ENCODE results near the gene MAP6D1. TPM values are rescaled to one million over a fixed set of nuclear protein-coding genes. Genes with fewer than 3 reads are reported as not detected.

The MAP6D1 gene
- total RNA-seq, 1 donor from 2014 or later, result 4.4 TPM

GRCh38 chr3:183812761-183813445 lies 12.5 kb downstream of the MAP6D1 start:
- peak overlapping the region; percentile 91 for H3K27ac Mint-ChIP-seq
- no peak overlapping the region for H3K4me3 Mint-ChIP-seq
- peaks cover 13% of the 10 kb centered on the region for H3K4me1 Mint-ChIP-seq
- no peaks in the 10 kb centered on the region for H3K27me3 Mint-ChIP-seq (ENCODE audit: low read depth)
- H3K36me3 Mint-ChIP-seq, result peaks cover 45% of the 10 kb centered on the region
- TF ChIP-seq CTCF (IDR thresholded peaks at IDR 0.05; ENCODE audit: unreplicated experiment), result no peak
- no peak for DNase-seq (ENCODE audit: low spot score in 2 of 2, unreplicated experiment in 2 of 2)
- H3K9me3 Mint-ChIP-seq, result no peaks in the 10 kb centered on the region

DNA sequence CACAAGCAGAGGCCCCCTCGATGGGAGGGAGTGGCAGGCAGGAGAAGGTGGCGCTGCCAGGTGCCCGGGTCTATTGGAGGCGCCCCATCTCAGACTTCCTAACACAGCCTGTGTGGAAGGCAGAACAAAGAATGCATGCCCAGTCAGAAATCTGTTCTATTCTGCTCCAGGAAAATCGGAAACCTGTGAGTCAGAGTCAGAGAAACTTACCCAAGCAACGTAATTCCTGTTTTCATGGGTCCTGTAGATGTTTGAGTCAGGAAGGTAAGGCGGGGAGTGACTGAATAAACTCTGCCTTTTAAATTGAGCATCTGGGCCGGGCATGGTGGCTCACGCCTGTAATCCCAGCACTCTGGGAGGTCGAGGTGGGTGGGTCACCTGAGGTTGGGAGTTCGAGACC lies 13.7 kb downstream of the MAP6D1 start:
- Mint-ChIP-seq H3K27ac (no peak overlapping the region), H3K36me3 (peaks cover 49% of the 10 kb centered on the region), H3K4me3 (no peak overlapping the region)

GRCh38 chr3:183810643-183811594 lies 14.5 kb downstream of the MAP6D1 start:
- Mint-ChIP-seq H3K36me3 (peaks cover 48% of the 10 kb centered on the region), H3K27me3 (ENCODE audit: low read depth) (no peaks in the 10 kb centered on the region), H3K27ac (peak overlapping the region; percentile 21), H3K9me3 (no peaks in the 10 kb centered on the region), H3K4me3 (no peak overlapping the region), H3K4me1 (peaks cover 13% of the 10 kb centered on the region)
- TF ChIP-seq CTCF (IDR thresholded peaks at IDR 0.05; ENCODE audit: unreplicated experiment), result no peak
- DNase-seq (ENCODE audit: low spot score in 2 of 2, unreplicated experiment in 2 of 2), result no peak

More for the DNA sequence above, 13.7 kb downstream of the MAP6D1 start:
- DNase-seq (ENCODE audit: low spot score in 2 of 2, unreplicated experiment in 2 of 2), result no peak
- H3K9me3 Mint-ChIP-seq, result no peaks in the 10 kb centered on the region
- no peaks in the 10 kb centered on the region for H3K27me3 Mint-ChIP-seq (ENCODE audit: low read depth)
- H3K4me1 Mint-ChIP-seq, result peaks cover 13% of the 10 kb centered on the region
- TF ChIP-seq CTCF (IDR thresholded peaks at IDR 0.05; ENCODE audit: unreplicated experiment), result no peak

DNA sequence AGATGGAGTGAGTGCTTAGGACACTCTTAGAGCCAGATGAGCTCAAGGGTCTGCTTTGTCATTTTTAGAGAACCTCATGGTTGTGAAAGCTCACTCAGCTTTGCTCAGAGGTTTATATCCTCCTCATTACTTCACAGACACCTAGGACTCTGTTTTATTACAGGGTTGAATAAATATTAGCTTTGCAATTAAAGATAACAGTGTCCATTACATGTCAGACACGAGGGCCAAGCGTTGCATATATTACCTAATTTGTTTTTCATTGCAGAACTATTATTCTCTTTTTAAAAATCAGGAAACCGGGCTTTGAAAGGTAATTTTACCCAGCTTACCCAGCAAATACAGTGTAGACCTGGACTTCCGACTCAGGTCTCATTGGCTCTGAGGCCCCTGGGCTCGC lies 16.1 kb downstream of the MAP6D1 start:
- no peak for DNase-seq (ENCODE audit: low spot score in 2 of 2, unreplicated experiment in 2 of 2)
- H3K27me3 Mint-ChIP-seq (ENCODE audit: low read depth), result no peaks in the 10 kb centered on the region
- H3K4me1 Mint-ChIP-seq, result peaks cover 13% of the 10 kb centered on the region
- TF ChIP-seq CTCF (IDR thresholded peaks at IDR 0.05; ENCODE audit: unreplicated experiment), result no peak
- H3K36me3 Mint-ChIP-seq, result peaks cover 47% of the 10 kb centered on the region
- H3K9me3 Mint-ChIP-seq, result no peaks in the 10 kb centered on the region
- no peak overlapping the region for H3K27ac Mint-ChIP-seq
- no peak overlapping the region for H3K4me3 Mint-ChIP-seq

- Mint-ChIP-seq H3K4me3 (no peak overlapping the region), H3K27ac (no peak overlapping the region), H3K4me1 (peaks cover 13% of the 10 kb centered on the region), H3K9me3 (no peaks in the 10 kb centered on the region), H3K27me3 (ENCODE audit: low read depth) (no peaks in the 10 kb centered on the region), H3K36me3 (peaks cover 52% of the 10 kb centered on the region)
- no peak for TF ChIP-seq CTCF (IDR thresholded peaks at IDR 0.05; ENCODE audit: unreplicated experiment)
- DNase-seq (ENCODE audit: low spot score in 2 of 2, unreplicated experiment in 2 of 2), result no peak
These were observed 17.0 kb downstream of the MAP6D1 start for GRCh38 chr3:183808355-183808754.

All from mesothelial cell of epicardium (in vitro differentiated cells).